ENCODE data around the gene TAB2.
"Not testable (repeated sequence)": the region's sequence is repeated elsewhere in the genome, so short reads cannot be mapped to it uniquely, and the experiment has no call there.

Gene TAB2

DNA sequence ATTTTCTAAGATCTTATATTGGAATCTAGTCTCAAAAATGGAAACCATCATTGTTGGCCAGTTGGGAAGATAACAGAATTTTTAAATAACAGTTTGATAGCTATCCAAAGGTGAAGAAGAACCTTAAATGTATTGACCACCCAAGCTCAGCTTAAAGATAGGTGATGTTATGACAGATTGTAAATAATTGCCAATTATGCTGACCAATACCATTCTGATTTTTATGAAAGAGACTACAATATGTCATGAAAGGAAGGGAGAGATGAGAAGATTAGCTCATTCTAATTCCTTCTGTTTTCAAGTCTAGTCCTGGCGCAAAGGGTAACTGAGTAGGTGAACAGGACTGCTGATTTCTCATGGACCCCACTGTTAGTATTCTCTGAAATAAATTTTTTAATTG lies 5.7 kb upstream of the TAB2 start:
- no peak for DNase-seq

DNA sequence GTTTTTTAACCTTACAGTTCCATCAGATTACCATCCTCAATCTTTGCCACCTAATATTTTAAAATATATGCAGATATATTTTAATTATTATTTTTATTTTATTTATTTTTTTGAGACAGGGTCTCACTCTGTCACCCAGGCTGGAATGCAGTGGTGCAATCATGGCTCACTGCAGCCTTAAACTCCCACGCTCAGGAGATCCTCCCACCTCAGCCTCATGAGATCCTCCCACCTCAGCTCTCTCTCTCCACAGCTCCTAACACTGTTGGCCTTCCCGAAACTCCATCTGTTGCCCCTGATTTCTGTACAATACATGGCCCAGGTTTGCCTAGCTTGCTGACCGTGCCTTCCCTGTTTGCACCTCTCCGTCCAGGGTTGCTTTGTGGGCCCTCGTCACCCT lies 4.4 kb upstream of the TAB2 start:
- DNase-seq, result no peak

DNA sequence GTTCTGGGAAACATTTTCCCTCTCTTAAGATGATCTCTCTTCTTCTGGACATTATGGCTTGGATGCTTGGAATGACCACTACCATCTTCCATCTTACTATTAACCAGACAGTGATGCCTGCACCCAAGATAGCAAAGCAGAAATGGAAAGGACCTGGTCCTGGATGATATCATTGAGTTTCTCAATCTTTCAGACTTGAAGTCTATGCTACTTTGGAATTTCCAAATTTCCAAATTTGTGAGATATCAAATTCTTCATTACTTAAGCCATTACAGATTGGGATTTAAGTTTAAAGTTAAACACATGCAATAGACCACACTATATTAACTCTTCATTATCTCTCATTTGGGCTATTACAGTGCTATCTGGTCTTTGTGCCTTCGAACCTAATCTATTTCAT lies 3.7 kb upstream of the TAB2 start:
- DNase-seq, result no peak

DNA sequence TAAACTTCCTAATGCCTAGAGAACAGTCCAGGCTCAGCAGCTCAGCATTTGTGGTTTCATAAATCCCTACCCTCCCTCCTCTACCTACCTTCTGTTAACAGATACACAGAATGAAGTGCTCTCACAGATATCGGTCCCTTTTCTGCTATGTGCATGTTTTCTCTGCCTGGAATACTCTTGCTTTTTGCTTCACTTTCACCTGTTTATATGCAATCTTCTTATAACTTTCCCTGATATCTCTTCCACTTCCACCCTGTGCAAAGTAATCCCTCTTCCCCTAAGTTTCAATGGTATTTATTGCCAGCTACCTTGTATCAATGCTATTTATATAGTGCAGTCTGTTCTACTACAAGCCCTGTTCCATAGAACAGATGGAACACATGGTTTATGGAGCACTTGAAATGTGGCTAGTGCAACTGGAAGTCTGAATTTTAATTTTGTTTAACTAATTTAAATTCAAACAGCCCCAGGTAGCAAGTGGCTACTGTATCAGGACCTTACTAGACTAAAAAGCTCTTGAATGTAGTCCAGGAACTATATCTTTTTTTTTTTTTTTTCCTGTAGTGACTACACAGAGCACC lies 3.1 kb upstream of the TAB2 start:
- DNase-seq, result no peak

DNA sequence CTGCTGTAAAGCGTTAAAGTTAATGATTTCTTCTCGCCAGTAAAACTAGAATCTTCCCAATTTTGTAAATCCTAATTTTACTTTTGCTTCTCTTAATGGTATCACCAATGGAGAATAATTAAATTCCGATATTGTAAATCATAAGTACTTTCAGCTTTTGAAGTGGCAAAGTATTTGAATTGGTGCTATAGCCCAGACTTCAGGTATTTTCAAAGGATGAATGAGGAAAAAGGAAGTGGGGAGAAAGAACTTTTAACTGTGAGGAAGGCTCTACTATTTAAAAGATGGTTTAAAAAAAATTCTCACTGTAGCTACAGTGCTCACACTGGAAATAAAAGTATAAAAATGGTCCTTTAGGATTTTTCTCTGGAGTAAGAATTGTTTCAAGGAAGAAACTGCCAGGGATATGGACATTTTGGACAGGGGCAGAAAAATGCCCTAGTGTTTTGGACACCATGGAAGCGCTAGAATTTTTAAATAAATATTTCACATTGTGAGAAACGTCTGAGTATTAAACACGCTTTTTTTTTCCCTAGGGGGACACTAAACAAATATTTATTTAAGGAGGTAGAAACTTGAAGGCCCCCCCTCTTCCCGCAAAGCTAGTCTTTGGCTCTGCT lies 1.3 kb upstream of the TAB2 start:
- DNase-seq, result no peak

DNA sequence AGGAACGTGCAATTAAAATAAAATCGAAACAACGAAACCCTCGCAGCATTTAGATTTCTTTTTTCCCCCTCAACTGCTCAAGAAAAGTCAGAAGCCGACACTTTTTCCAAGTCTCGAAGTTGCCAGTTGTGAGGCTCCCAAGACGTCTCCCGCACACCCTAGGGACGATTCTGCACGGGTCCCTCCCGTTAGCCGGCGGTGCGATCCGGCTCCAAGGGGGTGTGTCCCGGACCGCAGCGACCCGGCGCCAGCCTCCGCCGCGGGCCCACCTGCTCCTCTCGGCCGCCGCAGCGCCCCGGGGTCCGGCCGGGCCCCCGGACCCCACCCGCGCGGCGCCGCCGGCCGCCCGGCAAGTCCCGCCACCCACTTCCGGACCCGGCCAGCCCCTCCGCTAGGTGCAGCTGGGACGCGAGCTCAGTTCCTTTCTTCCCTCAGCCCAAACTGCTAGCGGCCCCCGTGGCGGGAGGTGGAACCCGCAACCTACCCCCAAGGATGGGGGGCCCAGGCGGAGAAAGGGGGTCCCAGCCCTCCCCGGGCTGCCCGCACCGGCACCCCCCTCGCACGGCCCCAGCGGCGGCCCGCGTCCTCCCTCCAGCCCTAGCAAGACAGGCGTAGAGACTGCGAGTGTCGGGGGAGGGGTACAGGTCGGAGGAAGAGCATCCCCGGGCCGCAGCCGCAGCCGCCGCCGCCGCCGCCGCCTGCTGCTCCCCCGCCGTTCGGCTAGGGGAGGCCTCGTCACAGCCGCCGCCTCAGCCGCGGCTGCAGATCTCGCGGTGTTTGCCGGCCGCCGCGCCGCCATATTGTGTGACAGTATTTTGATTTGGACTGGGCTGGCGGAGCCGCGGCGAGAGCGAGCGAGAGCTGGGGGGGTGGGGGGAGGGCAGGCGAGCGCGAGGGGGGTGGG lies 520 bp upstream of the TAB2 start:
- peak; percentile 96 for DNase-seq

DNA sequence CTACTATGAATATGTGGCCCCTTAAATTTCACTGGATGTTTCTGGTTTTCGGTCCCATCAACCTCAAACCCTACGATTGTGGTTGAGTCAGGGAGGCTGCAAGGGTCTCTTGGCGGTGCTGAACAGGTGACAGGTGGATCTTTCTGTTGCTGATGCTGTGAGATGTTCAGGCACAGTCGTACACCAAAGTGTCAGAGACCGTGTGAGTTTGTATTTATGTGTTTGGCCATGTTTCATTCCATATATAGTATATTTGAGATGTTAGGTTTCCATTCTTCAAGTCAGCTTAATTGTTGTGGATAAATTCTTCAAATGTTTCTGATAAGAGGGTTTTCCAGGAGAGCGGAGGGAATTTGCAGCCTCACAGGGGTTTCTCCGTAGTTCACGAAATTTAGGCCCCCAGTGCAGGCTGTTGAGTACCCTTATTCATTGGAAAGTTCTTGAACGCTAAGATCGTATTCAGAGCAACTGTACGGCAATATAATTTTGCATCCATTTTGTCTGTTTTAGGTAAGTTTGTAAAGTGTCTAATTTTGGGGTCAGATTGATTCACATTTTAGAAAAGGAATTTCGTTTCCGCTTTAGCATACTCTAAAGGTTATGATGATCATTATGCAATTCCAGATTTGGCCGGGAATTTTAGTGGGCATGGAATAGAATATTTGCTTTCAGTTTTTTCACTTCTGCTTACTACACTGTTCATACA lies 1.2 kb downstream of the TAB2 start:
- peak; percentile 11 for DNase-seq

DNA sequence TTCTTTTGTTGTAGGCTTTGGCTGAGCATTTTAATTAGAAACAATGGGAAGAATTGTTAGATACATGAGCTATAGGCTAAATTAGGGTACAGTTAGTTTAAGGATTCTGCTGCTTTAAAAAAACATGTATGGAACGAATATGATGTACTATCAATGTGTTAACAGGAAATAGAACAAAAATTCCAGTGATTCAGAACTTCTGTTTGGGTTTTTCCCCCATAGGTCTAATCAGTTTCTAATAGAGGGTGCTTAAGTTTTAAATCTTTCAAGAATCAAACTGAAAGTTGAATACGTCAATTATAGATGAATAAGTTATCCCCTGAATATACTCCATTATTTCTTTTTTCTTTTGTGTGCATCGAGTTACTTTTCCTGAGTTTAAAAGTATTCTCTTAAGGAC lies 1.9 kb downstream of the TAB2 start:
- DNase-seq, result peak; percentile 18

DNA sequence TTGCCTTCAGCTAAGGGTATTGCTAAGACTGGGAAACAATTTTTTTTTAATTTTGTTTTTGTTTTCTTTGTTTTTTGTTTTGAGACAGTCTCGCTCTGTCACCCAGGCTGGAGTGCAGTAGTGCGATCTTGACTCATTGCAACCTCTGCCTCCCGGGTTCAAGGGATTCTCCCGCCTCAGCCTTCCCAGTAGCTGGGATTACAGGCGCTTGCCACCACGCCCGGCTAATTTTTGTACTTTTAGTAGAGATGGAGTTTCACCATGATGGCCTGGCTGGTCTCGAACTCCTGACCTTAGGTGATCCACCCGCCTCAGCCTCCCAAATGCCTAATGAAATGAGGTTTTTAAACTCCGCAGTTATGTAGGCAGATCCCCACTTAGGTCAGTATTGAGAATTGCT lies 2.5 kb downstream of the TAB2 start:
- not testable (repeated sequence) for DNase-seq

DNA sequence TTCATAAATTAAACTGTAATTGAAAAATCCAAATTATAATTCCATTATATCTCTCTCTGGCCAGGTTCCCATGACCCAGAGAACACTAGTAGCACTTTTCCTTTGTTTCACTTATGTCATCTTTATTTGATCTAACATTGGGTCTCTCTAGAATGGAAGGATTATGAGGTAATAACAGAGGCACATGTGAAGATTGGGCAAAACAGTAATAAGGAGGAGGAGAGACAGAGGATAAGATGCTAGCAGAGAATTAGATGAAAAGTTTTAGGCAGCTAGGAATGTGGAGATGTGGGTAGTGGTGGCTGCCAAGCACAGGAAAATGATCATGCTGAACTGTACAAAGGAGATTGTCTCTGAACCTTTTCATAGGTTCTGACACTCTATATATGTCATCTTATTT lies 3.3 kb downstream of the TAB2 start:
- peak; percentile 8 for DNase-seq

DNA sequence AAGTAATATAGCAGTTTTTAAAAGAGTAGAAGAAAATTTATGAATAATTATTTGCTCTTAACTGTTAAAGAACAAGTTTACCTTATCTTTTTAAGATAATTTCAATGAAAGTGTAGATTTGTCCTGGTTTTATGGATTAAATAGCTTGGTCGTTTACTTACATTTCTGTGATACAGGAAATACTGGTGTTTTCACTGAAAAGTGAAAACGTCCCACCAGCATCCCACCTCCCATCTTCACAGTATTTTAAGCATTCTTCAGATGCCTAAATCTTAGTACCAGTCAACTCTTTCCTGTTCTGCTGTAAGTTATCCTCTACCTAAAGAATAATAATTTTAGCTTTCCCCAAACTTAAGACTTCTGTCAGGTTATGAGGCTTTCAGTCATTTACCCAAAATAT lies 5.8 kb downstream of the TAB2 start:
- no peak for DNase-seq

DNA sequence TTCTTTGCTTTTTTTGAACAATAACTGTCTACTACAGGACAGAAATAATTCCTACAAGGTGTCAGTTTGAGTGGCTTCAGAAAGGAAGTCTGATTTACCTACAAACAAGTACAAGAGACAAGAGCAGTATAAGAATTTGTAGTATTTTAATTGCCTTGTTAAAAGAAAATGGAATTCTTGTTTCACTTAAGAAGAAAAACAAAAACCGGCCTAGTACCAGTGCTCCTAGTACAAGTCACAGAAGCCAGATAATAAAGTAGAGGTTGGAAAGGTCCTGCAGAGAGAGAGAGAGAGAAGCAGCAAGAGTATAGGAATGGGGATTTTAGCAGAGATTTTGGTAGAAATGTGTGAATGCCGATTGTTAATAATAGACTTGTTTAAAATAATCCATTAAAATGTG lies 6.4 kb downstream of the TAB2 start:
- DNase-seq, result no peak

DNA sequence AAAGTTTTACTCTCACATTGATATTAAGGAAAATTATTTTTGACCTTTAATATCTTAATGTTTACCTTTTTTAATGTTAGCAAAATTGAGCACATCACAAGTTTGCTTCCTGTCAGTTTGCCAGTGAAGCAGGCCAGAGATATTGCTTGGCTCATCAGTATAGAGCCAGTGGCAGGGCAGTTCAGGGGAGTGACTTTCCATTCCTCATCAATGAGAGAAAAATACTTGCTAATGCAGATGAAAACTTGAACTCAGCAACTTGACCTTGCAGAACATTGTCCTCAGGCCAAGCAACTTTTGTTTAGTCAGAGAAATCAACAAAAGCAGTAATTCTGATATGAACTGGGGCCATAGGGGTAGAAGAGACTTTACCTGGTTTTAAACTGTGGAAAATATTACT lies 6.9 kb downstream of the TAB2 start:
- DNase-seq, result no peak

DNA sequence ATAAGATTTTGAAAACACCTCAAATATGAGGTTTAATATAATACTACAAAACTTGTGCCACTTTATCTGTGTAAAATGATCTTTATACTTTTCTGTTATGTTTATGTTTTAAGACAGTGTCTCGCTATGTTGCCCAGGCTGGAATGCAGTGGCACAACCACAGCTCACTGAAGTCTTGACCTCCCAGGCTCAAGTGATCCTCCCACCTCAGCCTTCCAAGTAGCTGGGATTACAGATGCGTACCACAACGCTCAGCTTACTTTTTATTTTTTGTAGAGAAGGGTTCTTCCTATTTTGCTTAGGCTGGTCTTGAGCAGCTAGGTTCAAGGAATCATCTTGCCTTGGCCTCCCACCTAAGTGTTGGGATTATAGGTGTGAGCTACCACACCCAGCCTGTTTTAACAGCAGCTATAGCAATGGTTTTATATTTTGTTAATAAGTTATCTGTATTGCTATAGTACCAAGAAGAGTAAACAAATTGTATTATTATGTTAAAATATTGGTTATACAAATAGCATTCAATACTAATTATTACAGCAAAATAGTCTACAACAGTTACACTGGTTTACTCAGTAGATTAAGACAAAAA lies 8.2 kb downstream of the TAB2 start:
- no peak for DNase-seq

DNA sequence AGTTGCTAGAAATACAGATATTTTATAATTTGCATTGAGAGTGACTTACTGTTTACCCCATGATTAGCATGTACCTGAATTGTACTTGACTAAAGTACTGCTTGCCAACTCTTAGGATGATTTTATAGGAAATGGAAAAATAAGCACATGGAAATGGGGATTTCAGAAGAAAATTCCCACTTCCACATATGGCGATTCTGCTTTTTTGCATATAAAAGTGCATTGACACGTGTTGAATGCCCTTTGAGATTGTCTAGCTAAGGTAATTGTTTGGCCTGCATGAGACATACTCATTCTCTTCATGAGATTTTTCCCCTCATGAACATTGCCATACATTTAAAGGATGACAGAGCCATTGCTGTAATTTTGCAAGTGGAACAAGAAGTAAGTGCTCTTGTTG lies 10.1 kb downstream of the TAB2 start:
- DNase-seq, result no peak

DNA sequence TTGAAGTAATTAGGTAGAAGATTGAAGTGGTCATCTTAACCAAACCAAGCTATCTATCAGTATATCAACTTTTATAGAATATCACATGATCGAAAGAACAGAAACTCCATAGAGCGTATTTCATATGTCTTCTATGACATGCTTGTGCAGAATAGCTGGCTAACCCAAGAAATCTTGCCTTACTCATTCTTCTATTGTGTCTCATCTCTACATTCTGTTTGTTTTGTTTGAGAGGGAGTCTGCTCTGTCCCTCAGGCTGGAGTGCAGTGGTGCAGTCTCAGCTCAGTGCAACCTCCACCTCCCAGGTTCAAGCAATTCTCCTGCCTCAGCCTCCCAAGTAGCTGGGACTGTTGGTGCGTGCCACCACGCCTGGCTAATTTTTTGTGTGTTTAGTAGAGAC lies 10.6 kb downstream of the TAB2 start:
- no peak for DNase-seq

DNA sequence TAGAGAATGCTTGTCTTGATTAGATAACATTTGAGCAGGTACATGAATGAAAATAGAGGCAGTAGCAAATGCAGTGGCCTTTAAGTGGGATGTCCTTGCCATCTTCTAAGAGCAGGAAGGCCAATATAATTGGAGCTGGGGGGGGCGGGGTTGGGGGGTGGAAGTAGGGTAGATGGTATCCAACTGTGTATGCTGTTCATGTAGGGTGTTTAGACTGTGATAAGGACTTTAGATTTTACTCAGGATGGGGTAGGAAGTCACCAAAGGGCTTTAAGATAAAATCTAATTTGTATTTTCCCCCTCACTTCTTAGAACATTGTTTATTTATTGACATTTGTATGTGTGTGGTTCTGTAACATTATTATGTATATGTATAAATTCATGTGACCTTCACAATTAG lies 12.0 kb downstream of the TAB2 start:
- DNase-seq, result no peak

DNA sequence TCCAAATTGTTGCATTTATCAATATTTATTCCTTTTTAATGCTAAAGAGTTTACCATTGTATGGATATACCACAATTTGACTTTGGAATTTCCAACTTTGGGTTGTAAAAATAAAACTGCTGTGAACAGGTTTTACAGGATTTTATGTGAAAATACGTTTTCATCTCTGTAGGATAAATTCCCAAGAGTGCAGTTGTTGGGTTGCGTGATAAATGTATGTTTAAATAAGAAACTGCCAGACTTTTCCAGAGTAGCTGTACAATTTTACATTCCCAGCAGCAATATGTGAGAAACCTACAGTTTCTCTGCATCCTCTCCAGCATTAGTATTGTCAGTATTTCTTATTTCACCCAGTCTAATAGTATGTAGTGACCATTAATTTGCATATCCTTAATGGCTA lies 12.6 kb downstream of the TAB2 start:
- no peak for DNase-seq

DNA sequence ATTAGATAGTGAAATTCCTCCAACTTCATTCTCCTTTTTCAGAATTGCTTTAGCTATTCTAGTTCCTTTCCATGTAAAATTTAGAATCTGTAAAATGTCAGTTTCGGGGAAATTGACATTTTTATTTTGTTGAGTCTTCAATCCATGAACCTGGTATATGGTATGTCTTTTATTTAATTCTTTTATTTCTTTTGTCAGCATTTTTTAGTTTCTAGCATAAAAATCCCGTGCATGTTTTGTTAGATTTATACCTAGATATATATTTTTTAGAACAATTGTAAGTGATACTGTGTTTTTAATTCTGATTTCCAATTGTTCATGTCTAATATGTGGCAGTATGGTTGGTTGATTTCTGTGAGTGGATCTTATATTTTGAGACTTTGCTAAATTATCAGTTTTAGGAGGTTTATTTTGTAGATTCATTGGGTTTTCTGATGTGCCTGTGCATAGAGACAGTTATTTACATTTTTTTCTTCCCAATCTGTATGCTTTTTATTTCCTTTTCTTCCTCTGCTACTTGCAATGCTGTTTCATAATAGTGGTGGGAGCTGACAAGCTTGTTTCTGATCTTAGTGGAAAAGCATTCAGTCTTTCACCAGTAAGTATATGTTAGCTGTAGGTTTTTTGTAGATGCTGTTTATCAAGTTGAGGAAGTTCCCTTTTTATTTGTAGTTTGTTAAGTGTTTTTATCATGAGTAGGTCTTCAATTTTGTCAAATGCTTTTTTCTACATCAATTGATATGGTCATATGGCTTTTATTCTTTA lies 13.7 kb downstream of the TAB2 start:
- DNase-seq, result peak; percentile 30

DNA sequence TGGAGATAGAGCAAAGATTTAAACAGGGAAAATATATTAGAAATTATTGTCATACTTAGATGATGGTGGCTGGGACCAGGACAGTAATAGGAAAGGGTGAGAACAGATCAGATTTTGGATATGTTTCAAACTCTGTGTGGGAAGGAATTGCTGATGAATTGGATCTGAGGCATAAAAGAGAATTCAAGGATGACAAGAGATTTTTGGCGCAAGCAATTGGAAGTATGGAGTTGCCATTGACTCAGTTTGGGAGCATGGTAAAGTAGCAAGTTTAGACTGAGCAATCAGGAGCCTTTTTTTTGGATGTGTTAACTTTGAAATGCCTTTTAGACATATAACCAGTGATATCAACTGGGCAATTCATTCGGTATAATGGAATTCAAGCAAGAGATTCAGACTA lies 14.4 kb downstream of the TAB2 start:
- DNase-seq, result peak; percentile 26

DNA sequence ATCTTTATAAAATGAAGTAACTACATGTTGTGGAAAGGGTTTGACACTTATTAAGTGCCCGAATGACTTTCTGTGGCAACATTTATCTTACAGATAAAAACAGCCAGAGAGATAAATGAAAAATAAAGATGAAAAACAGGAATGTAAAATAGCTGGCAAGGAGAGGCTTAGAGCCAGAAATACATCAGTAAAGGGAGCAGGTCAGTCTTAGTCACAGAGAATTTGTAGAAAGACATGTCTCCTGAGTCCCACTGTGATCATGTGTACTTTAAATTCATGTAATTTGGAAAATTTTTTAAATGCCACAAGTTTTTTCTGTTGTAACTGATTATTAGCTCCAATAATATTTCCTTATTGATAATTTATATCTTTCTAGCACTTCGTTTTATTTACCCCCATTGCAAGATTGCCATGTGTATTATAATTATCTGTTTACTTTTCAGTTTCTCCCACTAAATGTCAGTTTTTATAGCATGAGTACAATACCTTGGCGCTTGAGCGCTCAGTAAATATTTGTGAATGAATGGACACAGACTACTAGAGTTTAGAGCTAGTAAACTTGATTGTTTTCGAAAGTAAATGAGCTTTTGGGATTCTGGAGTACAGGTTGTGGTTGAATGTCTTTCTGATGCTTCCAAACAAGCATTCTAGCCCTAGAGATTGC lies 15.2 kb downstream of the TAB2 start:
- DNase-seq, result no peak

DNA sequence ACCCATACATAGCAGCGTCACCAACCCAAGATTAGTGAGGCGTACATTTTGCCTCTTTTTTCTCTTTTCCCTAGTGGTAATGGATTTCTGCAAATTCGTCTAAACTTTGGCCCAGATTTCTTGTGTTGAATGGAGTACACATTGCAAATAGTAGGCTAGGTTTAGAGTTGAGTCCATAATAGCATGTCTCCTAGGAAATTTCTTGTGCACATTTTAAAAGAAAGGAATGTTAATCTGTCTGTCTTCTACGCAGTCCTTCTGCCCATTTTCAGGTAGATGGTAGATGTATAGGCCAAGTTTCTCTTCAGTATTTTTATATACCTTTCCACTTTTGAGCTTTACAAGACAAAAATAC lies 15.7 kb downstream of the TAB2 start:
- no peak for DNase-seq

All from fibroblast of skin of scalp (primary cell).